HG03571 (cell line): ENCODE results near the gene HMGN1.
A peak's percentile ranks its signal among the peaks of the same experiment; 100 is the strongest.

Source experiments
- ATAC-seq: cut with Tn5 transposase; IDR thresholded peaks from one replicate; pipeline ENCODE4 v1.9.1; 2021; ENCODE audit not compliant: unreplicated experiment

Gene HMGN1

GRCh38 chr21:39336457-39337008, 12.4 kb downstream of the HMGN1 start:
- ATAC-seq: no peak

- no peak for ATAC-seq
Measured at GRCh38 chr21:39334611-39335010, 14.3 kb downstream of the HMGN1 start.

- ATAC-seq: no peak
Measured at GRCh38 chr21:39332175-39332574, 16.7 kb downstream of the HMGN1 start.

- no peak for ATAC-seq
Measured at GRCh38 chr21:39330001-39330400, 18.9 kb downstream of the HMGN1 start.

GRCh38 chr21:39327727-39328126, 21.2 kb downstream of the HMGN1 start:
- ATAC-seq: no peak

- no peak for ATAC-seq
Measured at GRCh38 chr21:39326607-39327307, 22.1 kb downstream of the HMGN1 start.

- ATAC-seq: no peak
Measured at GRCh38 chr21:39325458-39325857, 23.4 kb downstream of the HMGN1 start.

- no peak for ATAC-seq
Measured at GRCh38 chr21:39321424-39321823, 27.5 kb downstream of the HMGN1 start.

- no peak for ATAC-seq
Measured at GRCh38 chr21:39319814-39320332, 29.0 kb downstream of the HMGN1 start.

GRCh38 chr21:39319251-39319756, 29.6 kb downstream of the HMGN1 start:
- no peak for ATAC-seq

- no peak for ATAC-seq
Measured at GRCh38 chr21:39318091-39318959, 30.6 kb downstream of the HMGN1 start.

- no peak for ATAC-seq
Measured at GRCh38 chr21:39317134-39318090, 31.5 kb downstream of the HMGN1 start.

- no peak for ATAC-seq
Measured at GRCh38 chr21:39316729-39317128, 32.2 kb downstream of the HMGN1 start.

- ATAC-seq: no peak
Measured at GRCh38 chr21:39315603-39316445, 33.1 kb downstream of the HMGN1 start.

GRCh38 chr21:39314143-39315027, 34.5 kb downstream of the HMGN1 start:
- ATAC-seq: no peak

GRCh38 chr21:39313571-39314142, 35.2 kb downstream of the HMGN1 start, which contains the start of gene BRWD1:
Gene BRWD1, minus strand, starts transcription at chr21:39313632. Its CDS starts 141 bp downstream, at chr21:39313491.
- peak; percentile 44 for ATAC-seq

- peak; percentile 4 for ATAC-seq
Measured at GRCh38 chr21:39313042-39313570, 35.8 kb downstream of the HMGN1 start.
